GM23338 (cell line): ENCODE data around the gene TBC1D9B. TPM values are rescaled to one million over a fixed set of nuclear protein-coding genes. Genes with fewer than 3 reads are reported as not detected.
A peak's percentile ranks its signal among the peaks of the same experiment; 100 is the strongest.

Source experiments
- ATAC-seq: fragments of 200-7000 bp; cut with Tn5 transposase; 3 replicates; pipeline ENCODE4 v1.9.1; 2020
- DNase-seq: peaks from one replicate; pipeline ENCODE4 v3.0.0-alpha.2; 2015; ENCODE audit warnings: low spot score
- H2AFZ ChIP-seq: fragments of 200-600 bp; sonication (generic); 2 replicates; pipeline ENCODE4 v1.8.0; 2016; ENCODE audit warnings: antibody characterized with exemption, mild to moderate bottlenecking, moderate library complexity
- H3F3A ChIP-seq: fragments of 200-600 bp; sonication (generic); replicated peaks from 2 replicates; pipeline ENCODE4 v1.8.0; 2017; ENCODE audit warnings: antibody characterized with exemption, mixed run types, low read depth
- H3K27ac ChIP-seq: fragments of 200-600 bp; sonication (generic); 2 replicates; pipeline ENCODE4 v1.6.1; 2016; ENCODE audit warnings: low read depth
- H3K27me3 ChIP-seq: fragments of 200-600 bp; sonication (generic); 2 replicates; pipeline ENCODE4 v1.8.0; 2016; ENCODE audit warnings: mild to moderate bottlenecking, mixed run types, moderate library complexity; ENCODE audit not compliant: insufficient read depth
- H3K36me3 ChIP-seq: fragments of 200-600 bp; sonication (generic); 2 replicates; pipeline ENCODE4 v1.8.0; 2016; ENCODE audit warnings: mild to moderate bottlenecking; ENCODE audit not compliant: insufficient read depth
- H3K4me1 ChIP-seq: fragments of 200-600 bp; sonication (generic); 2 replicates; pipeline ENCODE4 v1.8.0; 2016; ENCODE audit warnings: mild to moderate bottlenecking, moderate library complexity; ENCODE audit not compliant: insufficient read depth
- H3K4me2 ChIP-seq: fragments of 200-600 bp; sonication (generic); 2 replicates; pipeline ENCODE4 v1.7.1; 2017; ENCODE audit warnings: mixed run types
- H3K4me3 ChIP-seq: fragments of 200-600 bp; sonication (generic); 2 replicates; pipeline ENCODE4 v1.6.1; 2016; ENCODE audit warnings: mixed run types
- H3K79me2 ChIP-seq: fragments of 200-600 bp; sonication (generic); replicated peaks from 2 replicates; pipeline ENCODE4 v1.8.0; 2017; ENCODE audit warnings: mild to moderate bottlenecking; ENCODE audit not compliant: insufficient read depth
- H3K9me2 ChIP-seq: fragments of 200-600 bp; sonication (generic); 2 replicates; pipeline ENCODE4 v1.8.0; 2017; ENCODE audit not compliant: insufficient read depth
- H4K20me1 ChIP-seq: fragments of 200-600 bp; sonication (generic); replicated peaks from 2 replicates; pipeline ENCODE4 v1.8.0; 2017; ENCODE audit warnings: mild to moderate bottlenecking; ENCODE audit not compliant: insufficient read depth
- H3K27ac Mint-ChIP-seq: 2 replicates; pipeline ENCODE4 v1.8.0; 2020; ENCODE audit warnings: inconsistent platforms, mild to moderate bottlenecking, moderate library complexity, mixed read lengths
- H3K27me3 Mint-ChIP-seq: 3 replicates; pipeline ENCODE4 v1.8.0; 2022; ENCODE audit warnings: low read depth, mild to moderate bottlenecking, moderate library complexity, mixed read lengths, inconsistent platforms; ENCODE audit not compliant: insufficient read depth, poor library complexity
- H3K36me3 Mint-ChIP-seq: 3 replicates; pipeline ENCODE4 v1.8.0; 2021; ENCODE audit warnings: low read depth, mild to moderate bottlenecking, inconsistent platforms, moderate library complexity, mixed read lengths
- H3K4me1 Mint-ChIP-seq: 3 replicates; pipeline ENCODE4 v1.8.0; 2020; ENCODE audit warnings: mild to moderate bottlenecking, inconsistent platforms, mixed read lengths
- H3K4me3 Mint-ChIP-seq: 3 replicates; pipeline ENCODE4 v1.8.0; 2021; ENCODE audit warnings: moderate library complexity, mild to moderate bottlenecking, inconsistent platforms, mixed read lengths
- H3K9me3 Mint-ChIP-seq: 3 replicates; pipeline ENCODE4 v1.8.0; 2020; ENCODE audit warnings: moderate library complexity, mild to moderate bottlenecking, inconsistent platforms, mixed read lengths
- CREB1 ChIP-seq: fragments of 250-450 bp; sonication (Bioruptor Pico); IDR thresholded peaks from 2 replicates; pipeline ENCODE4 v1.5.0; 2020; ENCODE audit warnings: low read depth, mild to moderate bottlenecking, moderate library complexity
- POLR2AphosphoS5 ChIP-seq: IDR thresholded peaks from 2 replicates; pipeline ENCODE4 v1.6.1; 2016; ENCODE audit warnings: antibody characterized with exemption, low read depth
- polyA plus RNA-seq: library from polyadenylated mRNA; unstranded; fragments of >200 nt; fragmentation: Nextera tagmentation; extraction: Ambion mirVana; gene quantifications from 2 replicates; pipeline ENCODE4 v1.2.1, GENCODE V29; 2016
- total RNA-seq: library from RNA; depleted of rRNA; stranded (reverse); fragments of >200 nt; shearing (Covaris generic); gene quantifications from 2 replicates; pipeline ENCODE4 v1.2.3, GENCODE V29; 2014
- TF ChIP-seq, protein P1 (sequence below): fragments of 250-450 bp; sonication (Bioruptor Pico); IDR thresholded peaks from 2 replicates; pipeline ENCODE4 v1.5.0; 2020; ENCODE audit warnings: mild to moderate bottlenecking, moderate library complexity

The TBC1D9B gene
- total and polyA plus RNA-seq, 2 experiments from 2014 or later, result 19.0 to 38.0 TPM

- peaks cover 11% of the 10 kb centered on the region for H4K20me1 ChIP-seq
- peak overlapping the region; percentile 98 for H3K4me2 ChIP-seq
- peak overlapping the region; percentile 92 for H3K4me3 Mint-ChIP-seq
- H3K27me3 Mint-ChIP-seq, result peaks cover 28% of the 10 kb centered on the region
- TF ChIP-seq, protein P1, sequence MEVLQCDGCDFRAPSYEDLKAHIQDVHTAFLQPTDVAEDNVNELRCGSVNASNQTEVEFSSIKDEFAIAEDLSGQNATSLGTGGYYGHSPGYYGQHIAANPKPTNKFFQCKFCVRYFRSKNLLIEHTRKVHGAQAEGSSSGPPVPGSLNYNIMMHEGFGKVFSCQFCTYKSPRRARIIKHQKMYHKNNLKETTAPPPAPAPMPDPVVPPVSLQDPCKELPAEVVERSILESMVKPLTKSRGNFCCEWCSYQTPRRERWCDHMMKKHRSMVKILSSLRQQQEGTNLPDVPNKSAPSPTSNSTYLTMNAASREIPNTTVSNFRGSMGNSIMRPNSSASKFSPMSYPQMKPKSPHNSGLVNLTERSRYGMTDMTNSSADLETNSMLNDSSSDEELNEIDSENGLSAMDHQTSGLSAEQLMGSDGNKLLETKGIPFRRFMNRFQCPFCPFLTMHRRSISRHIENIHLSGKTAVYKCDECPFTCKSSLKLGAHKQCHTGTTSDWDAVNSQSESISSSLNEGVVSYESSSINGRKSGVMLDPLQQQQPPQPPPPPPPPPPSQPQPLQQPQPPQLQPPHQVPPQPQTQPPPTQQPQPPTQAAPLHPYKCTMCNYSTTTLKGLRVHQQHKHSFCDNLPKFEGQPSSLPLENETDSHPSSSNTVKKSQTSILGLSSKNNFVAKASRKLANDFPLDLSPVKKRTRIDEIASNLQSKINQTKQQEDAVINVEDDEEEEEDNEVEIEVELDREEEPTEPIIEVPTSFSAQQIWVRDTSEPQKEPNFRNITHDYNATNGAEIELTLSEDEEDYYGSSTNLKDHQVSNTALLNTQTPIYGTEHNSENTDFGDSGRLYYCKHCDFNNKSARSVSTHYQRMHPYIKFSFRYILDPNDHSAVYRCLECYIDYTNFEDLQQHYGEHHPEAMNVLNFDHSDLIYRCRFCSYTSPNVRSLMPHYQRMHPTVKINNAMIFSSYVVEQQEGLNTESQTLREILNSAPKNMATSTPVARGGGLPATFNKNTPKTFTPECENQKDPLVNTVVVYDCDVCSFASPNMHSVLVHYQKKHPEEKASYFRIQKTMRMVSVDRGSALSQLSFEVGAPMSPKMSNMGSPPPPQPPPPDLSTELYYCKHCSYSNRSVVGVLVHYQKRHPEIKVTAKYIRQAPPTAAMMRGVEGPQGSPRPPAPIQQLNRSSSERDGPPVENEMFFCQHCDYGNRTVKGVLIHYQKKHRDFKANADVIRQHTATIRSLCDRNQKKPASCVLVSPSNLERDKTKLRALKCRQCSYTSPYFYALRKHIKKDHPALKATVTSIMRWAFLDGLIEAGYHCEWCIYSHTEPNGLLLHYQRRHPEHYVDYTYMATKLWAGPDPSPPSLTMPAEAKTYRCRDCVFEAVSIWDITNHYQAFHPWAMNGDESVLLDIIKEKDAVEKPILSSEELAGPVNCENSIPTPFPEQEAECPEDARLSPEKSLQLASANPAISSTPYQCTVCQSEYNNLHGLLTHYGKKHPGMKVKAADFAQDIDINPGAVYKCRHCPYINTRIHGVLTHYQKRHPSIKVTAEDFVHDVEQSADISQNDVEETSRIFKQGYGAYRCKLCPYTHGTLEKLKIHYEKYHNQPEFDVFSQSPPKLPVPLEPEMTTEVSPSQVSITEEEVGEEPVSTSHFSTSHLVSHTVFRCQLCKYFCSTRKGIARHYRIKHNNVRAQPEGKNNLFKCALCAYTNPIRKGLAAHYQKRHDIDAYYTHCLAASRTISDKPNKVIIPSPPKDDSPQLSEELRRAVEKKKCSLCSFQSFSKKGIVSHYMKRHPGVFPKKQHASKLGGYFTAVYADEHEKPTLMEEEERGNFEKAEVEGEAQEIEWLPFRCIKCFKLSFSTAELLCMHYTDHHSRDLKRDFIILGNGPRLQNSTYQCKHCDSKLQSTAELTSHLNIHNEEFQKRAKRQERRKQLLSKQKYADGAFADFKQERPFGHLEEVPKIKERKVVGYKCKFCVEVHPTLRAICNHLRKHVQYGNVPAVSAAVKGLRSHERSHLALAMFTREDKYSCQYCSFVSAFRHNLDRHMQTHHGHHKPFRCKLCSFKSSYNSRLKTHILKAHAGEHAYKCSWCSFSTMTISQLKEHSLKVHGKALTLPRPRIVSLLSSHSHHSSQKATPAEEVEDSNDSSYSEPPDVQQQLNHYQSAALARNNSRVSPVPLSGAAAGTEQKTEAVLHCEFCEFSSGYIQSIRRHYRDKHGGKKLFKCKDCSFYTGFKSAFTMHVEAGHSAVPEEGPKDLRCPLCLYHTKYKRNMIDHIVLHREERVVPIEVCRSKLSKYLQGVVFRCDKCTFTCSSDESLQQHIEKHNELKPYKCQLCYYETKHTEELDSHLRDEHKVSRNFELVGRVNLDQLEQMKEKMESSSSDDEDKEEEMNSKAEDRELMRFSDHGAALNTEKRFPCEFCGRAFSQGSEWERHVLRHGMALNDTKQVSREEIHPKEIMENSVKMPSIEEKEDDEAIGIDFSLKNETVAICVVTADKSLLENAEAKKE (CRISPR knock-in tag), result no peak
- peak; percentile 53 for TF ChIP-seq CREB1
- TF ChIP-seq POLR2AphosphoS5, result peak; percentile 57
- H3K9me3 Mint-ChIP-seq, result no peaks in the 10 kb centered on the region
- peak overlapping the region; percentile 92 for H3K4me3 ChIP-seq
- H3K27me3 ChIP-seq, result peaks cover 12% of the 10 kb centered on the region; the same call in 1 of the 2 replicates
- H3K4me1 Mint-ChIP-seq, result peaks cover 30% of the 10 kb centered on the region
- H3K9me2 ChIP-seq, result no peaks in the 10 kb centered on the region
- peaks cover 31% of the 10 kb centered on the region for H3K4me1 ChIP-seq
- peaks cover 41% of the 10 kb centered on the region for H3F3A ChIP-seq
- no peak overlapping the region for H2AFZ ChIP-seq
- DNase-seq (peak; percentile 87), ATAC-seq (peak; percentile 47)
- H3K27ac ChIP-seq, result 0 out of 2 replicates have a peak overlapping the region, but pooled peaks have one; percentile 76
- H3K36me3 Mint-ChIP-seq, result peaks cover 47% of the 10 kb centered on the region
- peak overlapping the region; percentile 85; the same call in 1 of the 2 replicates for H3K27ac Mint-ChIP-seq
- H3K36me3 ChIP-seq, result peaks cover 18% of the 10 kb centered on the region
- H3K79me2 ChIP-seq, result peaks cover 21% of the 10 kb centered on the region
These were observed 86.2 kb downstream of the TBC1D9B start for GRCh38 chr5:179821298-179822058.
